Panc1 (cell line): Measurements from ENCODE around the gene MSI2. TPM values are rescaled to one million over a fixed set of nuclear protein-coding genes. Genes with fewer than 3 reads are reported as not detected.

Experiments
- ATAC-seq: fragments of 200-7000 bp; cut with Tn5 transposase; 2 replicates; pipeline ENCODE4 v1.9.1; 2020; ENCODE audit warnings: mild to moderate bottlenecking, moderate library complexity
- BruUV-seq: library from RNA; stranded (reverse); fragments of 400-500 nt; replicated peaks from 2 replicates; lab custom pipeline; 2021; lab: Mats Ljungman, UMichigan
- CTCF ChIA-PET: fragments of 300-600 bp; sonication (Branson Sonifier 250); formaldehyde crosslinking; loops from one replicate; lab custom pipeline; 2022; ENCODE audit warnings: antibody characterized with exemption; lab: Charles Lee
- POLR2A ChIA-PET: fragments of 300-600 bp; sonication (Branson Sonifier 250); formaldehyde crosslinking; loops from one replicate; lab custom pipeline; 2022; ENCODE audit warnings: antibody characterized with exemption; lab: Charles Lee
- DNase-seq: peaks from one replicate; pipeline ENCODE4 v3.0.0-alpha.2; 2010; ENCODE audit warnings: low read depth, low spot score
- H3K27ac ChIP-seq: 2 replicates; pipeline ENCODE4 v1.5.1; 2011; ENCODE audit warnings: mild to moderate bottlenecking, low read length, inconsistent platforms
- H3K27me3 ChIP-seq: fragments of 200-500 bp; sonication (Bioruptor generic); 2 replicates; pipeline ENCODE4 v1.6.0; 2014; ENCODE audit warnings: low read length, inconsistent platforms; ENCODE audit not compliant: control insufficient read depth, insufficient read depth
- H3K36me3 ChIP-seq: fragments of 200-500 bp; sonication (Bioruptor generic); 2 replicates; pipeline ENCODE4 v1.5.1; 2014; ENCODE audit warnings: inconsistent platforms, mild to moderate bottlenecking, low read length, moderate library complexity; ENCODE audit not compliant: control insufficient read depth, insufficient read depth
- H3K4me1 ChIP-seq: 2 replicates; pipeline ENCODE4 v1.5.1; 2011; ENCODE audit warnings: inconsistent platforms, mild to moderate bottlenecking, low read length, moderate library complexity; ENCODE audit not compliant: control insufficient read depth, insufficient read depth
- H3K4me3 ChIP-seq, 2 experiments: 2 replicates each; pipeline ENCODE4 v1.5.1; 2011 to 2012; ENCODE audit warnings: low read depth in 2 of 2, low read length in 2 of 2, mild to moderate bottlenecking in 2 of 2, inconsistent platforms in 1 of 2, moderate library complexity in 1 of 2
- H3K9me3 ChIP-seq: fragments of 200-500 bp; sonication (Bioruptor generic); 2 replicates; pipeline ENCODE4 v1.5.1; 2014; ENCODE audit warnings: low read depth, mild to moderate bottlenecking, inconsistent platforms, low read length, moderate library complexity; ENCODE audit not compliant: control insufficient read depth, insufficient read depth
- CTCF ChIP-seq: fragments of 450-650 bp; IDR thresholded peaks from 2 replicates; pipeline ENCODE4 v1.5.1; 2017; ENCODE audit warnings: mild to moderate bottlenecking
- POLR2AphosphoS5 ChIP-seq: IDR thresholded peaks from 2 replicates; pipeline ENCODE4 v1.6.1; 2012; ENCODE audit warnings: mild to moderate bottlenecking, low read depth, low read length, moderate library complexity
- REST ChIP-seq, 2 experiments: IDR thresholded peaks; 2 replicates each; pipeline ENCODE4 v1.6.1; 2011 to 2012; ENCODE audit warnings: low read depth in 2 of 2, control low read depth in 1 of 2, low read length in 1 of 2, mild to moderate bottlenecking in 1 of 2, moderate library complexity in 1 of 2; ENCODE audit not compliant: insufficient read depth in 1 of 2
- SIN3A ChIP-seq: IDR thresholded peaks from 2 replicates; pipeline ENCODE4 v1.6.1; 2012; ENCODE audit warnings: low read depth, mild to moderate bottlenecking, low read length, moderate library complexity, borderline replicate concordance; ENCODE audit not compliant: insufficient read depth
- TCF7L2 ChIP-seq: IDR thresholded peaks from 2 replicates; pipeline ENCODE4 v1.6.1; 2011; ENCODE audit warnings: mild to moderate bottlenecking, low read depth, low read length, inconsistent platforms
- in situ Hi-C: cut with HindIII; loops from 2 replicates; pipeline ENCODE4 v1.10.0; 2016; ENCODE audit warnings: low sequenced_read_pairs, low pct_unique_long_range_greater_than_20kb
- intact Hi-C: fragments of 100-400 bp; cut with micrococcal nuclease; formaldehyde crosslinking; loops from one replicate; pipeline ENCODE4 v1.10.0; 2022; ENCODE audit not compliant: unreplicated experiment
- total RNA-seq: library from RNA; stranded (reverse); gene quantifications from one replicate; pipeline ENCODE4 v1.2.1, GENCODE V29; 2021; ENCODE audit not compliant: unreplicated experiment

The MSI2 gene
- total RNA-seq, 1 experiment from 2014 or later = 38.5 TPM

- in situ Hi-C loops = no loop called here
- BruUV-seq = no TSS peak
Measured at GRCh38 chr17:57584050-57584551, 327.8 kb downstream of the MSI2 start.

More at GRCh38 chr17:57584050-57584551, 327.8 kb downstream of the MSI2 start:
- ChIA-PET POLR2A (no interaction called here), CTCF (no interaction called here)
- intact Hi-C loops = no loop called here
- Histone ChIP-seq H3K36me3 (no peaks in the 10 kb centered on the region), H3K9me3 (no peaks in the 10 kb centered on the region), H3K27ac (no peak overlapping the region), H3K27me3 (no peaks in the 10 kb centered on the region), H3K4me1 (no peaks in the 10 kb centered on the region), H3K4me3 (no peak overlapping the region)
- TF ChIP-seq REST (IDR thresholded peaks at IDR 0.05; ENCODE audit: insufficient read depth in 1 of 2, low read depth in 2 of 2, low read length in 1 of 2) (no peak), POLR2AphosphoS5 (no peak), CTCF (no peak), SIN3A (no peak), TCF7L2 (no peak)
- no peak for ATAC-seq
- no peak for DNase-seq
